Gastrocnemius medialis (tissue), 4 donors: Measurements from ENCODE around the gene ZNF490.

Source experiments
- CTCF ChIP-seq, 5 experiments: fragments of 450-650 bp in 3 of 5; fragments of 200-600 bp in 2 of 5; sonication (generic) in 2 of 5; IDR thresholded peaks in 4 of 5; conservative IDR thresholded peaks in 1 of 5; 1 replicate in 4 of 5; 2 replicates in 1 of 5; pipeline ENCODE4 v1.5.1; 2016 to 2019; ENCODE audit warnings: antibody characterized with exemption in 5 of 5, mild to moderate bottlenecking in 3 of 5, moderate library complexity in 3 of 5
- POLR2A ChIP-seq, 2 donors: fragments of 450-650 bp; IDR thresholded peaks; one replicate each; pipeline ENCODE4 v1.6.1; 2017; ENCODE audit warnings: antibody characterized with exemption in 2 of 2, mild to moderate bottlenecking in 2 of 2, moderate library complexity in 2 of 2

- TF ChIP-seq CTCF (IDR thresholded peaks at IDR 0.05 in 4 of 5, conservative IDR thresholded peaks at IDR 0.05 in 1 of 5): no peak
- TF ChIP-seq POLR2A (IDR thresholded peaks at IDR 0.05): no peak
Observed at GRCh38 chr19:12636631-12637030, 26.0 kb upstream of the ZNF490 start.
